ENCODE results near the gene CCDC88A.
"Not testable (repeated sequence)": the region's sequence is repeated elsewhere in the genome, so short reads cannot be mapped to it uniquely, and the experiment has no call there.

The CCDC88A gene

GRCh38 chr2:55301277-55301676 lies 118.4 kb downstream of the CCDC88A start:
- no peak for DNase-seq

DNA sequence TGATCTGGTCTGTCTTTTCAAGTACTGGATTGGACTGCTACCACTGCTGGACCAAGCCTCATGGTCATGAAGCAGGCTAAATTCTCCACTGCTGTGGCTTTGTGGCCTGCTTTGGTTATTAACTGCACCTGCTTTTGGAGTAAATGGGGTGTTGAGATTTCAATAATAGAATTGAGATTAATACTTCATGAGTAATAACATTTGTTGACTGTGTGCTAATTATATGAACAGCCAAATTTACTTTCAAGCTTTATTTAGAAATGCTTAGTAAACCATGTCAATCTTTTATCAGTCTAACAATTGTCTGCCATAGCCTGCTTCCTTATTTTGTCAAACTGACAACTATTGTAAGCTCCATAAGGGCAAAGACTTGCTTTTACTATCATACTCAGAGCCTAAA lies 123.3 kb downstream of the CCDC88A start:
- no peak for DNase-seq

GRCh38 chr2:55283083-55283482 lies 136.6 kb downstream of the CCDC88A start:
- no peak for DNase-seq

- DNase-seq, result peak; percentile 93
Measured at GRCh38 chr2:55282110-55282917, 137.3 kb downstream of the CCDC88A start.

- DNase-seq, result not testable (repeated sequence)
Measured at GRCh38 chr2:55280851-55281546, 138.7 kb downstream of the CCDC88A start.

- not testable (repeated sequence) for DNase-seq
Measured at GRCh38 chr2:55279859-55280424, 139.7 kb downstream of the CCDC88A start.

DNA sequence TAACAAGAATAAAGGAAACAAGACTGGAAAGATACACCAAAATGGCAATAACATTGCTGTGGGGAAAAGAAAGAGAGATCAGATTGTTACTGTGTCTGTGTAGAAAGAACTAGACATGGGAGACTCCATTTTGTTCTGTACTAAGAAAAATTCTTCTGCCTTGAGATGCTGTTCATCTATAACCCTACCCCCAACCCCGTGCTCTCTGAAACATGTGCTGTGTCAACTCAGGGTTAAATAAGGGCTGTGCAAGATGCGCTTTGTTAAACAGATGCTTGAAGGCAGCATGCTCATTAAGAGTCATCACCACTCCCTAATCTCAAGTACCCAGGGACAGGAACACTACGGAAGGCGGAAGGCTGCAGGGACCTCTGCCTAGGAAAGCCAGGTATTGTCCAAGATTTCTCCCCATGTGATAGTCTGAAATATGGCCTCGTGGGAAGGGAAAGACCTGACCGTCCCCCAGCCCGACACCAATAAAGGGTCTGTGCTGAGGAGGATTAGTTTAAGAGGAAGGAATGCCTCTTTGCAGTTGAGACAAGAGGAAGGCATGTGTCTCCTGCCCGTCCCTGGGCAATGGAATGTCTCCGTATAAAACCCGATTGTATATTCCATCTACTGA lies 140.3 kb downstream of the CCDC88A start:
- DNase-seq, result not testable (repeated sequence)

DNA sequence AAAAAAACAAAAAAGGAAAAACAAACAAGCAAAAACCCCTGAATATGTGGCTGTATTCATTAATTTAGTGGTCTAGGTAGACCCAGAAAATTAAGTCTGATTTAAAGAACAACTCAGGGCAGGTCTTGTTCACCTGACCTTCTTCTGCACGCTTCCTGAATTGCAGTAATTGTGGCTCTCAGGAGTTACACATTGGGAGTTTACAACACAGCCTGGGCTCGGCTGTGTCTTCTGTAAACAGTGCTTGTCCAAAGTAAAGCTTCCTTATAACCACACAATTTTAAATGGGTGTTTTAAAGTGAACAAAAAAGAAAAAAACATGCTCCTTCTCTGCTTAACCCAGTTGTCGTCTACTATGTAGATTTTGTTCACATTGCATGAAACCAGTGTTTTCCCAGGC lies 142.3 kb downstream of the CCDC88A start:
- DNase-seq, result no peak

DNA sequence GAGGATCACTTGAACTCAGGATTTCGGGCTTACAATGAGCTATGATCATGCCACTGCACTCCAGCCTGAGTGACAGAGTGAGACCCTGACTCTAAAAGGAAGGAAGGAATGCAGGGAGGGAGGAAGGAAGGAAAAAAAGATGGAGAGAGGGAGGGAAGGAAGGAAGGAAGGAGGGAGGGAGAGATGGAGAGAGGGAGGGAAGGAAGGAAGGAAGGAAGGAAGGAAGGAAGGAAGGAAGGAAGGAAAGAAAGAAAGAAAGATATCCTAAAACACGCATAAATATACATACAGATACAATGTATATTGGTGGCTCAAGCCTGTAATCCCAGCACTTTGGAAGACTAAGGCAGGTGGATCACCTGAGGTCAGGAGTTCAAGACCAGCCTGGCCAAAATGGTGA lies 145.3 kb downstream of the CCDC88A start:
- not testable (repeated sequence) for DNase-seq

- DNase-seq, result peak in 1 of 2 experiments; percentile 53
Measured at GRCh38 chr2:55269645-55269990, 150.0 kb downstream of the CCDC88A start.

DNA sequence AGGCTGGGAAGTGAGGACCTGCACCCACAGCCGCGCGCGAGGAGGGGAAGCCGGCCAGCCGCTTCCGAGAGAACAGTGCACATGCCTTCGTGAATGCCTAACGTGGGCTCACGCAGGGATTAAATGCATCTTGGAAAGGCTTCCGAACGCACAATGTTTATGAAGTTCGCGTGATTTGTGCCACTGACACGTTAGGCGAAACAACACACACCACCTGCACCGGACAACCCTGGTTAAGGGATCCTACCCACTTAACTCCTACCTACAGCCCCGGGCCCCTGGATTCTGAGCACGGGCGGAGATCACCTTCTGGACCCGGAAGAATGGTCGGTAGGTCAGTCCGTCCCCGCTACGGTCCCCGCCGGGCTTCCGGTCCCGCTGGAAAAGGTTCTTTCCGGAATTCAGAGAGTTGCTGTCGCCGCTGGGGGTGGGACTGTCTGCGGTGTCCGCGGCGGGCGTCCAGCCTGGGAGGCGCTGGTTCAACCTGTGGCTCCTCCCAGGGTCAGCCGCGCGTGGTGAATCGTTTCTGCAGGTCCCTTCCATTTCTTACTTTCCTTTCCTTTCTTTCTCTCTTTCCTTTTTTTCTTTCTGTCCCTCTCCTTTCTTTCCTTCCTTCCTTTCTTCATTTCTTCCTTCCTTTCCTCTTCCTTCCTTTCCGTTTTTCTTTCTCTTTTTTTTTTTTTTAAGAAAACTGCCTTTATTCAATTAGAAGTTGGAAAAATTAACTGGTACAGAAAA lies 150.6 kb downstream of the CCDC88A start, which contains the start of gene MTIF2:
Gene MTIF2, minus strand, starts transcription at position 325 of the 738 bp plus-strand sequence. CDS start 5,373 bp downstream, outside the sequence.
- DNase-seq, result peak; percentile 99

DNA sequence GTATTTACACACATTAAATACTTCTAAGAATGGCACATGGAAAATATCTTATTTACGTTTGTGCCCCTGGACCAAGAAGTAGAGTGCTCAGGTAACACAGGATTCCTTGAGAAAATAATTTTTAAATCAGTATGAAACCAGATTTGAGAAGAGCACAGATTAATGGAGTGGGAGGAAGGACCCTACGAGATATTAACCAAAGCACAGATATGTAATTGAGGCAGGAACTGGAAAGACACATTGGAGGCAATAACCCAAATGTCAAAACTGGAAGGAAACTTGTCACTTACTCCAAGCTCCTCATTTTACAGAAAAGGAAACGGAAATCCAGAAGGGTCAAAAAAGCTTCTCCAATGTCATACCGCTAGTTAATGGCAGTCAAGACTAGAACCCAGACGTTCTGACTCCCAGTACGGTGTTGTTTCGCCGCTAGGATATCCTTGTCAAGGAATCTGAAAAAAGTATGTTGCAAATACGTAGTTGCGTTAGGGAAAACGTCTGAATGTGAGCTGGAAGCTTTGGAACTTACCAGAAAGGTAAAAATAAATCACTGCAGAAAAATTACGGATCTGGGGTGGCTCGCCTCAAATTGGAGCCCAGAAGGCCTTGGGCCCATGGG lies 151.3 kb downstream of the CCDC88A start:
- DNase-seq, result no peak

- not testable (repeated sequence) for DNase-seq
Measured at GRCh38 chr2:55259586-55259985, 160.1 kb downstream of the CCDC88A start.

GRCh38 chr2:55252832-55253231 lies 166.8 kb downstream of the CCDC88A start:
- no peak for DNase-seq

- no peak for DNase-seq
Measured at GRCh38 chr2:55247025-55247424, 172.6 kb downstream of the CCDC88A start.

GRCh38 chr2:55245411-55245810 lies 174.2 kb downstream of the CCDC88A start:
- DNase-seq, result no peak

DNA sequence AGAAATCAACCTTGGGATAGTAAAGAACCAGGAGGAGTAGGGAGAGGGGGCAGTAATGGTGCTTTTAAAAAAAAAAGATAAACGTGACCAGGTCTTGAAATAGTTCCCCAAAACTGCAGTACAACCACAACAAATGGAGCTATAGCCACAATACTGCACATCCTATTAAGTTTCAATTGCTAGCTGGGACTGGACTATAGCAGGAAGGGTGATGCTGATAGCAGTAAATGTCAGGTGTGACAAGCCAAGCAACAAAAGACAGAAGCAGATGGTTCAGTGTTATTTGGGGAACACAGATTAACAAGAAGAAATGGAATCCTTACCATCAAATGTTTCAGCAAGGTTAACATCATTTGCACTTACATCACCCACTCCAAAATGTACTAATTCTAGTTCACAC lies 177.0 kb downstream of the CCDC88A start:
- DNase-seq, result no peak

DNA sequence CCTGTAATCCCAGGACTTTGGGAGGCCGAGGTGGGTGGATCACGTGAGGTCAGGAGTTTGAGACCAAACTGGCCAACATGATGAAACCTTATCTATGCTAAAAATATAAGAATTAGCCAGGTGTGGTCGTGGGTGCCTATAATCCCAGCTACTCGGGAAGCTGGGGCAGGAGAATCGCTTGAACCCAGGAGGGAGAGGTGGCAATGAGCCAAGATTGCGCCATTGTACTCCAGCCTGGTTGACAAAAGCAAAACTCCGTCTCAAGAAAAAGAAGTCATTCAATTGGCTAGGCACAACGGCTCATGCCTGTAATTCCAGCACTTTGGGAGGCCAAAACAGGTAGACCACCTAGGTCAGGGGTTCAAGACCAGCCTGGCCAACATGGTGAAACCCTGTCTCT lies 178.1 kb downstream of the CCDC88A start:
- not testable (repeated sequence) for DNase-seq

DNA sequence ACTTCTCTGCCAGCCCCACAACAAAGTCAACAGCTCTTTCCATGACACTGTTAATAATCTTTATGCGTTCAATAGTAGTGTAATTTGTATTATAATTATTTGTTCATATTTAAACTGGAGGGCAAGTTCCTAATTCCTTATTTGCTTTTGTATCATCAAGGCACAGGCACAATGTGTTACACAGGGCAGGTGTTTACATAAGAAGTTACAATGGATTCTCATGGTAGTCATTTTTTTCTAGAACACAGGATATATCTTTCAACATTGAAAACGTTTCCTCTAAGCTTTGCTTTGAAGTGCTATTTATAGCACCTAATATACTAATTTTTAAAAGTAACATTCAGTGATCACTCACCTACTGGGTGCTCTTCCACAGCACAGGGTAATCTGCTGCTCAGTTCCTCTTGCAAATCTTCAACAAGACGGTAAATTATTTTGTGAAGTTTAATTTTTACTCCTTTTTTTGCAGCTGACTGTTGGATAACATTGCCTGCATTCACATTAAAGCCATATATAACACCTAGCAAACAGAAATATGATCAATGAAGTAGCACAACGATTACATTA lies 179.9 kb downstream of the CCDC88A start:
- peak in 1 of 2 experiments; percentile 37 for DNase-seq
